NCI-H2171 (cell line): ENCODE measurements around the gene VDAC2.
"Not testable (repeated sequence)": the region's sequence is repeated elsewhere in the genome, so short reads cannot be mapped to it uniquely, and the experiment has no call there.

Source experiments
- DNase-seq: peaks from one replicate; lab custom pipeline; 2025; lab: John Stamatoyannopoulos, UW

Gene VDAC2

DNA sequence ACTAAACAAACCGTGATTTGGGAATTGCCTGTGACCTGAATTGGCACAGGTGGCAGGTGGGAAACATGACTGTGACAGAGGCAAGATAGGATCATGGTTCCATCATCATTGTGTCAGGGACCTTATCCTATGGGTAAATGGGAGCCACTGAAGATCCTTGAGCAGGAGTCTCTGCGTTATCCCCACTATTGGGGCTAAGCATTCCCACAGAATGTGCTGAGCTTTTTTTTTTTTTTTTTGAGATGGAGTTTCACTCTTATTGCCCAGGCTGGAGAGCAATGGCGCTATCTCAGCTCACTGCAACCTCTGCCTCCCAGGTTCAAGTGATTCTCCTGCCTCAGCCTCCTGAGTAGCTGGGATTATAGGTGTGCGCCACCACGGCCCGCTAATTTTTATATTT is 10.6 kb upstream of the VDAC2 start:
- not testable (repeated sequence) for DNase-seq

DNA sequence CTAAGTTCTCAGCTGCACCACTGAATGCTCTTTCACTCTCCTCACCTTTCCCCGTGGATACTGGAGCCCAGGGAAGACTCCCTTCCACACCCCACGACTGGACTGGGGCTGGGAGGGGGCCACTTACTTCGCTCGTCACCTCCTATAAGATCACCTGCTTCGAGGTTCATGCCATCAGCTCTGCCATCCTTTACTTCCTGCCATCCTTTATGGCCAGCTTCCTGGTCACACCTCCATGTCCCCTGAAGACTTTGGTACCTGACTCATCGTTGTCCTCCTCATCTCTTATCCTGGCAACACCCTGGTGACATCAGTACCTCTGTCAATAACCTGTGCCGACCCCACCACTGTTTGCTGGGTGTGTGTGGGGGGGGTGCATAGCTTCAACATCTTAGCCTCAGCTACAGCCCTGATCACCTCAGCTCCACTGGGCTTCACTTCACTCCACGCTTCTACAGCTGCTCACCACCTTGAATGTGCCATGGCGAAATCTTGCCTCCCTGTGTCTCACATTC is 8.7 kb upstream of the VDAC2 start:
- no peak for DNase-seq

DNA sequence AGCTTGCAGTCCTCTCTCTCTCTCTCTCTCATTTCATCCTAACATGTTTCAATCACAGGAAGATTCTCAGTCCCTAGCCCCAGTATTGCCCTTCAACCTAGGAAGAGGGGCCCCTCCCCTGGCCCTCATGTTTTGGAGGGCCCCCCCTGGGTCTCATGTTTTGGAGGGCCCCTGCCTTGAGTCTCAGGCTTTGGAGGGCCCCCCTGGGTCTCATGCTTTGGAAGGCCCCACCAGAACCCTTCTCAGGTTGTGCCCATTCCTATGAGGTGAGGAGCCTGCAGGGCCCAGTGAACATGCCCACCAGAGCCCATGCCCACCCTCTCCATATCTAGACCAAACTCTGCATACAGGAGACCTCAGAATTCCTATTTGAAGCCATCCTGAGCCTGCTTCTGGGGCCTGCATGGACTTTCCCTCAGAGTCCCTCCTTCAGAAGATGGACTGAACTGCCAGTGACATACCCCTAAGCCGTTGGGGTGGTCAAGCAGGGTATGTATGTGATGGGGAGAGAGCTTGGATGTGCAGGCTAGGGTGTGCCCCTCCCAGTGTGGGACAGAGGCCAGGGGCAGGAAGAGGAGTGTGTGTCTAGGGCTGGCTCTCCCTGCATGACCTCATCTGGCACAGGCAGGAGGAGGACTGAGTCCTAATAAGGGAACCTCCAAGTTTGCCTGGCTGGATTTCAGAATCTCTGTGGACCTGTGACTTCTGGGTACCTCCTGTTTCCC is 8.1 kb upstream of the VDAC2 start:
- no peak for DNase-seq

DNA sequence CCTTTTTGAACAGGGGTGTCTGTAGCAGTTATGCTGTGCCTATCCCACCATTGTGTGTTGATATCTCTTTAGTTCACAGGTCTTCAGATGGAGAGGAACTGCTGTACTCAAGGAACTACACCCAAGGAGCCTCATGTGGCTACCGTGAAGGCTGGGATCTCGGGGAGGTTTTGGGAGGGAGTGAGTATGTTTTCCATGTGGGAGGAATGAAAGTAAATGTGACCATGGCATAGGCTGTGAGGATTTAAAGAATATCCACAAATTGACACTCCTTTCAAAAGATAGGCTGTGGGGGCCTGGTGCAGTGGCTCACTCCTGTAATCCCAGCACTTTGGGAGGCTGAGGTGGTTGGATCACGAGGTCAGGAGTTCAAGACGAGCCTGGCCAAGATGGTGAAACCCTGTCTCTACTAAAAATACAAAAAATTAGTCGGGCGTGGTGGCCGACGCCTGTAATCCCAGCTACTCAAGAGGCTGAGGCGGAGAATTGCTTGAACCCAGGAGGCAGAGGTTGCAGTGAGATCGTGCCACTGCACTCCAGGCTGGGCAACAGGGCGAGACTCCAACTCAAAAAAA is 7.5 kb upstream of the VDAC2 start:
- not testable (repeated sequence) for DNase-seq

DNA sequence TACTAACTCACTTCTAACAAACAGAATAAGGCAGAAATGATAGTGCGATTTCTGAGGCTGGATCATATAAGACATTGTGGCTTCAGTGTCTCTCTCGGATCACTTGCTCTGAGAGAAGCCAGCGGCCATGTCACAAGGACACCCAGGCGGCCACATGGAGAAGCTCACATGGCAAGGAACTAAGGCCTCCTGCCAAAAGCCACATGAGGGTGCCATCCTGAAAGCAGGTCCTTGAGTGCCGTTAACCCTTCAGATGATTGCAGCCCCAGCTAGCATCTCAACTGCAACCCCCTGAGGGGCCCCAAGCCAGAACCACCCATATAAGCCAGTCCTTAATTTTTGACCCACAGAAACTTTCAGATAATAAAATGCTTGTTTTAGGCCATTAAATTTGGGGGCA is 6.9 kb upstream of the VDAC2 start:
- DNase-seq = no peak

DNA sequence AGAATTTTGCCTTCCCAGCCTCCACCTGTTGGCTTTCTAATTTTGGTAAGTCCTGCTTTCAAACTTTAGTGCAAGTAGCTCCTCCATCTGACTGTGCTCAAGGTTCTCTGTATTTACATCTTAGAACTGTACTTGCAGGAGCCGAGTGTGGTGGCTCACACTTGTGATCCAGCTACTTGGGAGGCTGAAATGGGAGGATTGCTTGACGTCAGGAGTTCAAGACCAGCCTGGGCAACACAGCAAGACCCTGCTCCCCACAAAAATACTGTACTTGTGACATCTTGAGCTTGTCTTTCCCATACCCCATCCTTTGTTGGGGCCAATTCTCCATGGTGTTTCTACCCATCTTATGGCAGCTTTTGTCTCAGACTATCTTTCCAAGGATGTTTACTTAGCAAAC is 4.7 kb upstream of the VDAC2 start:
- no peak for DNase-seq

DNA sequence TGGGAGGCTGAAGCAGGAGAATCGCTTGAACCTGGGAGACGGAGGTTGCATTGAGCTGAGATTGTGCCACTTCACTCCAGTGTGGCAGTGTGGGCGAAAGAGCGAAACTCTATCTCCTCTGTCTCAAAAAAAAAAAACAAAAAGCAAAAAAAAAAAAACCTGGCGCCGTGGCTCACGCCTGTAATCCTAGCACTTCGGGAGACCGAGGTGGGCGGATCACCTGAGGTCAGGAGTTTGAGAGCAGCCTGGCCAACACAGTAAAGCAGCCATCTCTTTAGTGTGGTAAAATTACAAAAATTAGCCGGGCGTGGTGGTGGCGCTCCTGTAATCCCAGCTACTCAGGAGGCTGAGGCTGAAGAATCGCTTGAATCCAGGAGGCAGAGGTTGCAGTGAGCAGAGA is 4.0 kb upstream of the VDAC2 start:
- DNase-seq = not testable (repeated sequence)

DNA sequence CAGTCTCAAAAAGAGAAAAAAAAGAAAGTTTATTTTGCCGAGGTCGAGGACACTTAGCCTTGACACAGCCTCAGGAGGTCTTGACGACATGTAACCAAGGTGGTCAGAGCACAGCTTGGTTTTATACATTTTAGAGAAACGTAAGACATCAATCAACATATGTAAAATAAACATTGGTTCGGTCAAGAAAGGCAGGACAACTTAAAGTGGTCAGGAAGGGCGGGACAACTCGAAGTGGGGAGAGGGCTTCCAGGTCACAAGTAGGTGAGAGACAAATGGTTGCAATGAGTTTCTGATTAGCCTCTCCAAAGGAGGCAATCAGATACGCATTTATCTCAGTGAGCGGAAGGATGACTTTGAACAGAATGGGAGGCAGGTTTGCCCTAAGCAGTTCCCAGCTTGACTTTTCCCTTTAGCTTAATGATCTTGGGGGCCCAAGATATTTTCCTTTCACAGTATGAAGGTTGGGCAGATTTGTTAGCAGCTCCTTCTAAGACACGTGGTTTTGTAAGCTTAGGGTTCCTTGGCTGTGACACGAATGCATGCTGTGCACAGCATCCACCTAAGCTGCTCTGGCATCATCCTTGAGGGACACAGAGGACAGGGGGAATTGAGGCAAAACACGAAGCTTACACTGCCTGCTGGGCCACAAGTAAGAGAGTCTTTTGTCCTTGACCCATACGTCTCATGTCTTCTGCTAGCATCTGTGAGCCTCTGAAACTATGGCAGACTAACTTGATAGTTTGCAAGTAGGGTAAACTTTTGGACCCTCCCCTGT is 3.3 kb upstream of the VDAC2 start:
- no peak for DNase-seq

DNA sequence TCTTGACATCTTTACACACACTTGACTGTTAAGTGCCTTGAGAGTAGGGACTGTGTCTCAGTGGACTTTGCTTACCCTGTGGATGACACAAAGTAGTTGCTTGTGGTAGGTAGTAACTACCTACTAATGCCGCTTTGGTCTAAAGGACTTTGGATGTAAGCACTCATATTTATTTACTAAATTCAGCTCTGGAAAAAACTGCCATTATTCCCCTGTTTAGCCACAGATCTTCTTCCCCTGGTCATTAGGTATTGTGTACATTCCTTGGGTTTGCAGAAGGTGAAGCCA is 2.8 kb upstream of the VDAC2 start:
- DNase-seq = no peak

DNA sequence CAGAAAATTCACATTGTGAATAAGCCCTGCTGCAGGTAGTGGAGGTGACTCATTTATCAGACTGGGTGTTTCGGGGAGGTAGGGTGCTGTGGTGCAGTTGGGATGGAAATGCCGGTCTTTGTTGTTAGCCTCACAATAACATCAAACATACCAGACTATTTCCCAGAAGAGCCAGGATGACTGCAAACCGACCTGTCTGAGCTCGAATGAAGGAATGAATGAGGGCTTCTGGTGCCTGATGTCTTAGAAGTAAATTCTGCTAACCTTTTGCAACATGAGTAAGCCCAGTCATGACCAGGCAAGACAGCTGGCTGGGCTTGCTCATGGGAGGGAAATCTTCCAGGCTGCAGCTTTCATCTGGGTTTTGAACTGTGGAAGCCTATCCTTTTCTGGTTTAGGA is 2.4 kb upstream of the VDAC2 start:
- no peak for DNase-seq

DNA sequence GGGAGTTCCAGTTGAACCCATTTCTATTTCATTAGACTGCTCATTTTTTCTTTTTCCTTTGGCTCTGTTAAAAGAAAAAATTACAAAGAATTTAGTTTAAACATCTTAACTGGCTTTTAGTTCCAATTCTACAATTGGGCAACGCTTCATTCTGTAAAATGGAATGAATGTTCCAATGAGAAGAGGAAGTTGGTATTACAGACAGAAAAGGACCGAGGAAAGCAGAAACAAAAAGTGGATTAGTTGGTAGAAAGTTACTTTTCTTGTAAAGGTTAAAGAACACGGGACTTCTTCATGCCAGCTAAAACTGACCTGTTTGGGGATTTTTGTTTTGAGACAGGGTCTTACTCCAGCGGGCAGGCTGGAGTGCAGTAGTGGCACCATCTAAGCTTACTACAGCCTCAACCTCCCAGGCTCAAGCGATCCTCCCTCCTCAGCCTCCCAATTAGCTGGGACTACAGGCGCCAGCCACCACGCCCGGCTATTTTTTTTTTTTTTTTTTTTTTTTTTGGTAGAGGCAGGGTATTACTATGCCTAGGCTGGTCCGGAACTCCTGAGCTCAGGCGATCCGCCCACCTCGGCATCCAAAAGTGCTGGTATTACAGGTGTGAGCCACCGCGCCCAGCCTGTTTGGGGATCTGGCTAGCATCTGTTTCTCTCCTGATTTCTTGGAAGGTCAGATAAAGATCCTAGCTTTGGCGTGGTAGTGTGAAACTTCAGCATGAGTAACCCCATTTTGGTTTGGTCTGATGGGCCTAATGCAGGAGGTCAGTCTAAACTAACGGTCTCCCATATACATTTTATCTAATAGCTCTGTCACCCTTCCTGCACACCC is 1.3 kb upstream of the VDAC2 start:
- no peak for DNase-seq

DNA sequence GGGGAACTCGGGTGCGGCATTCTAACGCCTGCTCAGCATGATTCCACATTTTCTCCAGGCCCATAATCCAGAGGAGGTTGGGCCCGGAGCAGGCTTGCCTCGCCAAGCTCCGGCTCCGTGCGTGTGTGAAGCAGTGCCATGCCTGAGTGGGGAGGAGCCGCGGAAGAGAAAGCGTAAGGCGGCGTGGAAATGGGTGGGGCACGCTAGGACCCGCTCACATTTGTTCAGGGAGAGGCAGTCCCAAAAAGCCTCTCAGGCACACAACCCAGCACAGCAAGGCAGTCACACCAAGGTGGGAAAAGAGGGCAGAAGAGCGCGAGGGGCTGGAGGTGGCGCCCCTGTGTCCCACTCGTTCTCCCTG is 695 bp upstream of the VDAC2 start:
- peak; percentile 38 for DNase-seq

DNA sequence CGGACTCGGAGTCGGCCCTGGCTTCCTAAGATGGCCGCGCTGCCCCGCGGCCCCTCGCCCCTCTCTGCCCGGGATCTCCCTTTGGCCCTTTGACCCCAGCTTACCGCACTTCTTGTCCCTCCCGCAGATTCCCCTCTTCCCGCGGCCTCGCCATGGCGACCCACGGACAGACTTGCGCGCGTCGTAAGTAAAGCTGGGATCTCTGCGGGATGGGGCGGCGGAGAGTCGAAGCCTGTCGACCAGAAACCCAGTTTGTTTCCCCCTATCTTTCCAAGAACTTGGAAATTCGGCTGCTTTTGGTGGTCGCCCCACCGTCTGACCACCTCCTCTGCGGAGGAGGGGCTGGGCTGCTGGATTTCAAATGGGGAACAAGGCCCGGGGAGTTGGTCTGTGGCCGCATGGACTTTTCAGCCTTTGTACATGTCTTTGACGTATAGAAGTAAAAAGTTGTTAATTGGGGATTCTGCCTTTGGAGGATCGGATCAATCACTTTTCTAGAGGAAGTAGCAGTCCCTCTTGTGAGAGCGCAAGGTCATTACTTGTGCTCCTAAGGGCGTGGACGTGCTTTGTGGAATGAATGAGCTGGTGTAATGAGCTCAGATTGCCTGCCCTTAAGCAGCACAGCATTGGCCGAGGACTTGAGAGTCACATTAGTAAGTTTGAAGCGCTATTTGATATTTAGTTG is 553 bp downstream of the VDAC2 start:
- DNase-seq = no peak

DNA sequence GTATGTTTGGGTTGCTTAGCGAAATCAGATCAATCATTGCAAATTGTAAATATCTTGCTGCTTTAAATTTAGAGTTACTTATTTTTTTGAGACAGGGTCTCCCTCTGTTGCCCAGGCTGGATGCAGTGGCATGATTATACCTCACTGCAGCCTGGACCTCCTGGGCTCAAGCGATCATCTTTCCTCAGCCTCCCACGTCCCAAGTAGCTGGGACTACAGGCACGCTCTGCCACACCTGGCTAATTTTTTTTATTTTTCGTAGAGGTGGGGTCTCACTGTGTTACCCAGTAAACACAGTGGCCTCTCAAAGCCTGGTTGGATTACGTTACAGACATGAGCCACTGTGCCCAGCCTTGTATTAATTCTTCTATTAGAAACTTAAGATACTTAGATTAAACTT is 1.7 kb downstream of the VDAC2 start:
- no peak for DNase-seq

DNA sequence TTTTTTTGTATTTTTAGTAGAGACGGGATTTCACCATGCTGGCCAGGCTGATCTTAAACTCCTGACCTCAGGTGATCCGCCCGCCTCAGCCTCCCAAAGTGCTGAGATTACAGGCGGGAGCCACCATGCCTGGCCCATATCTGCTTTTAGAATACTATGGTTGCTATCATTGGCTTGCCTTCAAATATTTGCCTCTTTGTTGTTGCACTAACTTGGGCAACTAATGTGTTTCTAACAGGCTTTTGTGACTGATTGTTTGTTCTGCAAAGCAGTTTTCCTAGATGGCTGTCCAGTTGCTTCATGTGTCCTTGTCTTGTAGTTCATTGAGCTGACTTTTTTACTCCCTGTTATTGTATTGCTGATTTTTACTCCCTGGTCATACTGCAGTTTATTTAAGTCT is 9.7 kb downstream of the VDAC2 start:
- DNase-seq = no peak

DNA sequence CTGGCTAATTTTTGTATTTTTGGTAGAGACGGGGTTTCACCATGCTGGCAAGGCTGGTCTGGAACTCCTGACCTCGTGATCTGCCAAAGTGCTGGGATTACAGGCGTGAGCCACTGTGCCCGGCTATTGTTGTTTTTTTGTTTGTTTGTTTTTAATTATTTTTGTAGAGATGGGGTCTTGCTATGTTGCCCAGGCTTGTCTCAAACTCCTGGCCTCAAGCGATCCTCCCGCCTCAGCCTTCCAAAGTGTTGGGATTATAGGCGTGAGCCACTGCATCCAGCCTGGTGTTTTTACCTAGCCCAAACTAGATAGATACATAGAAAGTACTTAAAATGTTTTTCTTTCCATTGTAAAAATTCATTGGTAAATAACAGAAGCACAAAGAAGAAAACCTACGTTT is 10.9 kb downstream of the VDAC2 start:
- not testable (repeated sequence) for DNase-seq

DNA sequence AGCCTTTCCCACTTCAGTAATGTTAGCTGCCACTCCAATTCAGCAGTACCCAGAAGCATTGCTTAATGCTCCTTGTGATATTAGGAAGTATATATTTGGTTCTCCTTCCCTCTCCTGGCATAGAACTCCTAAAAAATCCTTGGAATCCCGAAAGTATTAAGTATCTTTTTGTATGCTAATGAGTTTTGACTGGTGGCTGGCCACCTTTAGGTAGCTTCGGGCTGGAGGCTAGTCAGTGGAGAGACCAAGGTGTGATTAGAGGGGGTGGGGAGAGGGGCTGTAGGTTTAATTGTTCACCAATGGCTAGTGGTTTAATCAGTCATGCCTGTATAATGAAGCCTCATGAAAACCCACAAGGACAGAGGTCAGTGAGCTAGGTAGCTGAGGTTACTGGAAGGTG is 12.9 kb downstream of the VDAC2 start:
- DNase-seq = no peak

DNA sequence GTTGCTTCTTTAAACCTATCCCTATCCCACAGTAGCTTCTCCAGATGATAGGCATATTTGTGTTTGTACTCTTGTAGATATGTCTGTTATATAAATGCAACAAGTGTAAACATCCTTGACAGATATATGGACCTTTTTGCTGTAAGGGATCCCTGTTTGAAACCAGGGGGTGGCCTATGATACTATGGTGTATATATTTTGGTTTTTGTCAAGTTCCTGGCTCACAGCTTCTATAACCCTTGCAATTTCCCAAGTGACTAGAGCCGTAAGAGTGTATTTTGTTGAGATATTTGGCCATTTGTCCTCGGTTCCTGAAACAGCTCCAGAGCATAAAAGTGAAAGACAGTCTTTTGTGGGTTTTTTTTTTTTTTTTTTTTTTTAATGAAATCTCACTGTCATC is 15.5 kb downstream of the VDAC2 start:
- no peak for DNase-seq

DNA sequence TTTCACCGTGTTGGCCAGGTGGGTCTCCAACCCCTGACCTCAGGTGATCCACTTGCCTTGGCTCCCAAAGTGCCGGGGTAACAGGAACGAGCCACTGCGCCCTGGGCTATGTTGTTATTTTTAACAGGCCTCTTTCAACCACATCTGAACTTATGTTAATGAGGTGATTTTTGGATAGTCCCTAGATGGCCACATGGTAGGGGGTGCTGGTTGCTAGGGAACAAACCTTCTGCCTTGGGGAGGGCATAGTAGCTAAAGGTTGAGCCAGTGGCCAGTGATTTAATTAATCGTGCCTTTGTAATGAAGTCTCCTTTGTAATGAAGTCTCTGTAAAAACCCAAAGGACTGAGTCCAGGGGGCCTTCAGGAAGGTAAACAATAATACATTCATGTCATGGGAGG is 16.1 kb downstream of the VDAC2 start:
- DNase-seq = no peak

DNA sequence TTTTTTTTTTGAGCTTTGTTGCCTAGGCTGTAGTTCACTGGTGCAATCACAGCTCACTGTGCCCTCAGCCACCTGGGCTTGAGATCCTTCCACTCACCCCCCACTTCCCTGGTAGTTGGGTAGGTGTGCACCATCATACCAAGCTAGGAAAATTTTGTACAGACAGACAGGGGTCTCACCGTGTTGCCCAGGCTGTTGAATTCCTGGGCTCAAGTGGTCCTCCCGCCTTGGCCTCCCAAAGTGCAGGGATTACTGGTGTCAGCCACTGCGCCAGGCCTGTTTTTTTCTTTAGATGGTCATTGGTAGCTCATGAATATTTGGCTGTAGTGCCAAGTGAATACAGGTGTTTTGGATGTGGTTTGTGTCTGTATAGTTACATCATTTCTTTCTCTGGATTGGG is 17.7 kb downstream of the VDAC2 start:
- no peak for DNase-seq

DNA sequence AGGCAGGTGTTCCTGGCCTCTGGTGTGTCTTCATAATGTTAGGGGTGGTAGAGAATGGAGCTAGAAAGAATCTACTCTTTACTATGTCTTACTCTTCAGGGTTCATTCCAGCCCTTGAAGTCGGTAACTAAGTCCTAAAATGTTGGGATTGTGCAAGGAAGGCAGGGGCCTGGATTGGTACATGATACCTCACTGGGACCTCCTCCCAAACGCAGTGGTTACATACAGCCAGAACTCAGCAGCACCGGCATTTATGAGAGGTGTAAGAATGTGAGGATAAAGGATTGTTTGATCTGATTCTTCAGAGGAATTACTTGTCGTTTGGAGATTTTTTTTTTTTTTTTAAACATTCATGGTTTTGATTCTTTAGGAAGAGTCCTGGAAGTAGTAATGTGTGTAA is 18.2 kb downstream of the VDAC2 start:
- DNase-seq = no peak

DNA sequence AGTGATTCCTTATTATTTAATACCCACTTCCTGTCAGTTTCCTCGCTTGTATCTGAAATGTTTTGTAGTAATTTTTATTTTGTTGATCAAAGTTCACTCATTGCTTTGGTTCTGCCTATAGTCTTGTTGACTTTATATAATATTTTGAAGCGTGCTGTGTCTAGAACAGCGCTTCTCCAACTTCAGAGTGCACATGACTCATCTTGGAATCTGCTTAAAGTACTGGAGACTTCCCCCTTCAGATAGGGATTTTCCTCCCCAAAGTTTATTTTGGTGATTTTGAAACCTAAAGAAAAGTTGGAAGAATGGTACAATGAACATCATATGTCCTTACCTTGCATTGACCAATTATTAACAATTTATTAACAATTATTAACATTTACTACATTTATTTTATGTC is 19.4 kb downstream of the VDAC2 start:
- no peak for DNase-seq
